HepG2 (cell line): Measurements from ENCODE around the gene LRRN4CL. TPM values are rescaled to one million over a fixed set of nuclear protein-coding genes. Genes with fewer than 3 reads are reported as not detected.

Source experiments
- ARNT2 ChIP-seq: sonication (generic); formaldehyde crosslinking; IDR thresholded peaks from 2 replicates; pipeline ENCODE4 v1.8.0; 2022; ENCODE audit warnings: mild to moderate bottlenecking, low read depth, missing genetic modification reagents, moderate library complexity
- ETV6 ChIP-seq: sonication (generic); formaldehyde crosslinking; conservative IDR thresholded peaks from 2 replicates; pipeline ENCODE4 v1.4.0; 2020; ENCODE audit warnings: missing genetic modification reagents
- MATR3 ChIP-seq: sonication (generic); formaldehyde crosslinking; IDR thresholded peaks from 2 replicates; pipeline ENCODE4 v1.4.0; 2020; ENCODE audit warnings: missing genetic modification reagents
- MZF1 ChIP-seq: sonication (generic); formaldehyde crosslinking; IDR thresholded peaks from 2 replicates; pipeline ENCODE4 v1.8.1; 2023; ENCODE audit warnings: mild to moderate bottlenecking, missing genetic modification reagents, borderline replicate concordance
- NCOA1 ChIP-seq: sonication (generic); formaldehyde crosslinking; IDR thresholded peaks from 2 replicates; pipeline ENCODE4 v1.9.0; 2021; ENCODE audit warnings: missing genetic modification reagents
- PHF20 ChIP-seq: sonication (generic); formaldehyde crosslinking; IDR thresholded peaks from 2 replicates; pipeline ENCODE4 v1.5.0; 2020; ENCODE audit warnings: mild to moderate bottlenecking, missing genetic modification reagents
- POLR2A ChIP-seq, 2 experiments: IDR thresholded peaks; 2 replicates each; pipeline ENCODE4 v1.6.1; 2011; ENCODE audit warnings: low read depth in 2 of 2, low read length in 2 of 2, mild to moderate bottlenecking in 1 of 2, moderate library complexity in 1 of 2; ENCODE audit not compliant: insufficient read depth in 1 of 2
- RAD51 ChIP-seq: fragments of 450-650 bp; IDR thresholded peaks from 2 replicates; pipeline ENCODE4 v1.6.1; 2016; ENCODE audit warnings: borderline replicate concordance
- ZNF3 ChIP-seq: IDR thresholded peaks from 2 replicates; pipeline ENCODE4 v1.7.0; 2017; ENCODE audit warnings: inconsistent platforms
- ZNF350 ChIP-seq: sonication (generic); formaldehyde crosslinking; IDR thresholded peaks from 2 replicates; pipeline ENCODE4 v1.4.0; 2020; ENCODE audit warnings: mild to moderate bottlenecking, low read depth, missing genetic modification reagents, borderline replicate concordance
- ZNF562 ChIP-seq: sonication (generic); formaldehyde crosslinking; IDR thresholded peaks from 2 replicates; pipeline ENCODE4 v1.8.0; 2022; ENCODE audit warnings: missing genetic modification reagents, borderline replicate concordance
- polyA plus RNA-seq, 8 experiments: library from polyadenylated mRNA; depleted of rRNA in 3 of 8; stranded (reverse) in 7 of 8; unstranded in 1 of 8; fragments of >200 nt; fragmentation: Illumina TruSeq in 4 of 8; extraction: Trizol in 4 of 8; gene quantifications; 2 replicates each; pipeline versions ENCODE4 v1.2.1 to v1.2.3, GENCODE V29; 2011 to 2016; ENCODE audit warnings: low read depth in 4 of 8, missing spikeins in 1 of 8, mixed read lengths in 1 of 8; ENCODE audit not compliant: insufficient read depth in 1 of 8
- total RNA-seq, 5 experiments: library from RNA; depleted of rRNA; stranded (reverse); fragments of >200 nt; fragmentation: Illumina TruSeq; extraction: Trizol; gene quantifications; 2 replicates each; pipeline ENCODE4 v1.2.3, GENCODE V29; 2016; ENCODE audit warnings: low read depth in 1 of 5
- TF ChIP-seq, protein P1 (sequence below), 2 experiments: IDR thresholded peaks; 2 replicates each; pipeline ENCODE4 v1.6.1; 2011 to 2012; ENCODE audit warnings: low read length in 2 of 2, borderline replicate concordance in 1 of 2, low read depth in 1 of 2, mild to moderate bottlenecking in 1 of 2, moderate library complexity in 1 of 2
- TF ChIP-seq, protein P2 (sequence below): conservative IDR thresholded peaks from 2 replicates; pipeline ENCODE4 v1.6.1; 2018; ENCODE audit warnings: missing genetic modification reagents
- TF ChIP-seq, protein P3 (sequence below): sonication (generic); formaldehyde crosslinking; IDR thresholded peaks from one replicate; pipeline ENCODE4 v1.5.1; 2020; ENCODE audit warnings: mild to moderate bottlenecking, missing genetic modification reagents; ENCODE audit errors: not compliant biosample characterization

LRRN4CL gene
- total and polyA plus RNA-seq, 2 of the 13 experiments (the other 11 are each of a cell fraction or from before 2014, with no cell fraction given), result 0.11 TPM; not detected in 1

DNA sequence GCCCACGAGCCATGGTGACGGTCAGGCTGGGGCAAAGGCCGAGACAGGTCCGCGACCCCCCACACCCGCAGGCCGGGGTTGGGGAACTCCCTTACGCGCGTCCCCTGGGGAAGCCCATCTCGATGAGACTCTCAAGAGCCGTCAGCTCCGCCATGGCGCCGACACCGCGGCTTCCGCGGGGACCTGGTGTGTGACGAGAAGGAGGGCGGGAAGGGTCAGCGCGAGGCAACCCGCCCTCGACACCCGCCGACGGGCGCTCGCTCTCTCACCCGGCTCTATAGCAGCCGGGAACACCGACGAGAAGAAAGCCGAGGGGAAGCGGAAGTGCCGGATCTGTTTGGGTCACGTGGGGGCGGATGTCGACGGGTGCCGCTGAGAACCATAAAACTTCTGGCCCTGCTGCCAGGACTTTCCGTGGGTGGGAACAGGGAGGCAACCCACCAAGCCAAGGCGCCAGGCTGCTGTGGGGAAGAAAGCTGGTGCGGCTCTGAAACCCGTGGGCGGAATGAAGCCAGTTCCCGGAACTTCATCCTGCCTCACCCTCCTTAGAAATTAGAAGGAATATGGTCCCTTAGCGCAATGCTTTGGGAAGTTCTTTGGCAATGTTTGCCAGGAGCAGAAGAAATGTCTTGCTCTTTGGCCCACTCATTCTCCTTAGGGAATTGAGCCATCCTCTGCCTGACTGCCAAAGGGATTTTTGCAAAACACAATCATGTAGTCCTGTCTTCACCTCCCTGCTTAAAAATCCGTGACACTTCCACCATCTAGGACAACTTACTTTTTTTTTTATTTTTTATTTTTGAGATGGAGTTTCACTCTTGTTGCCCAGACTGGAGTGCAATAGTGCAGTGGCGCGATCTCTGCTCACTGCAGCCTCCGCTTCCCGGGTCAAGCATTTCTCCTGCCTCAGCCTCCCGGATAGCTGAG is 10.3 kb downstream of the LRRN4CL start, which contains the start of gene UBXN1 (continued):
- TF ChIP-seq, protein P1, sequence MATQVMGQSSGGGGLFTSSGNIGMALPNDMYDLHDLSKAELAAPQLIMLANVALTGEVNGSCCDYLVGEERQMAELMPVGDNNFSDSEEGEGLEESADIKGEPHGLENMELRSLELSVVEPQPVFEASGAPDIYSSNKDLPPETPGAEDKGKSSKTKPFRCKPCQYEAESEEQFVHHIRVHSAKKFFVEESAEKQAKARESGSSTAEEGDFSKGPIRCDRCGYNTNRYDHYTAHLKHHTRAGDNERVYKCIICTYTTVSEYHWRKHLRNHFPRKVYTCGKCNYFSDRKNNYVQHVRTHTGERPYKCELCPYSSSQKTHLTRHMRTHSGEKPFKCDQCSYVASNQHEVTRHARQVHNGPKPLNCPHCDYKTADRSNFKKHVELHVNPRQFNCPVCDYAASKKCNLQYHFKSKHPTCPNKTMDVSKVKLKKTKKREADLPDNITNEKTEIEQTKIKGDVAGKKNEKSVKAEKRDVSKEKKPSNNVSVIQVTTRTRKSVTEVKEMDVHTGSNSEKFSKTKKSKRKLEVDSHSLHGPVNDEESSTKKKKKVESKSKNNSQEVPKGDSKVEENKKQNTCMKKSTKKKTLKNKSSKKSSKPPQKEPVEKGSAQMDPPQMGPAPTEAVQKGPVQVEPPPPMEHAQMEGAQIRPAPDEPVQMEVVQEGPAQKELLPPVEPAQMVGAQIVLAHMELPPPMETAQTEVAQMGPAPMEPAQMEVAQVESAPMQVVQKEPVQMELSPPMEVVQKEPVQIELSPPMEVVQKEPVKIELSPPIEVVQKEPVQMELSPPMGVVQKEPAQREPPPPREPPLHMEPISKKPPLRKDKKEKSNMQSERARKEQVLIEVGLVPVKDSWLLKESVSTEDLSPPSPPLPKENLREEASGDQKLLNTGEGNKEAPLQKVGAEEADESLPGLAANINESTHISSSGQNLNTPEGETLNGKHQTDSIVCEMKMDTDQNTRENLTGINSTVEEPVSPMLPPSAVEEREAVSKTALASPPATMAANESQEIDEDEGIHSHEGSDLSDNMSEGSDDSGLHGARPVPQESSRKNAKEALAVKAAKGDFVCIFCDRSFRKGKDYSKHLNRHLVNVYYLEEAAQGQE (IDR thresholded peaks at IDR 0.05; ENCODE audit: borderline replicate concordance in 1 of 2, low read depth in 1 of 2, low read length in 2 of 2), result peak in 1 of 2 experiments; percentile 51; a peak in 1 of 4 replicates
- TF ChIP-seq, protein P2, sequence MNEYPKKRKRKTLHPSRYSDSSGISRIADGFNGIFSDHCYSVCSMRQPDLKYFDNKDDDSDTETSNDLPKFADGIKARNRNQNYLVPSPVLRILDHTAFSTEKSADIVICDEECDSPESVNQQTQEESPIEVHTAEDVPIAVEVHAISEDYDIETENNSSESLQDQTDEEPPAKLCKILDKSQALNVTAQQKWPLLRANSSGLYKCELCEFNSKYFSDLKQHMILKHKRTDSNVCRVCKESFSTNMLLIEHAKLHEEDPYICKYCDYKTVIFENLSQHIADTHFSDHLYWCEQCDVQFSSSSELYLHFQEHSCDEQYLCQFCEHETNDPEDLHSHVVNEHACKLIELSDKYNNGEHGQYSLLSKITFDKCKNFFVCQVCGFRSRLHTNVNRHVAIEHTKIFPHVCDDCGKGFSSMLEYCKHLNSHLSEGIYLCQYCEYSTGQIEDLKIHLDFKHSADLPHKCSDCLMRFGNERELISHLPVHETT (CRISPR knock-in tag), result no peak
- peak; percentile 58; the same call in 1 of the 2 replicates for TF ChIP-seq ARNT2 (CRISPR knock-in tag)
- peak; percentile 87; the same call in 1 of the 2 replicates for TF ChIP-seq ZNF350 (CRISPR knock-in tag)
- peak; percentile 97 for TF ChIP-seq PHF20 (CRISPR knock-in tag)
- TF ChIP-seq ZNF562 (CRISPR knock-in tag), result no peak
- TF ChIP-seq ETV6 (CRISPR knock-in tag), result peak; percentile 90; the same call in 1 of the 2 replicates
- TF ChIP-seq RAD51, result peak; percentile 87
- no peak for TF ChIP-seq MZF1 (CRISPR knock-in tag)
- no peak for TF ChIP-seq MATR3
- no peak for TF ChIP-seq NCOA1 (CRISPR knock-in tag)
- peak; percentile 72 to 79 for TF ChIP-seq POLR2A (IDR thresholded peaks at IDR 0.05; ENCODE audit: insufficient read depth in 1 of 2, low read depth in 2 of 2, low read length in 2 of 2)
- TF ChIP-seq, protein P3, sequence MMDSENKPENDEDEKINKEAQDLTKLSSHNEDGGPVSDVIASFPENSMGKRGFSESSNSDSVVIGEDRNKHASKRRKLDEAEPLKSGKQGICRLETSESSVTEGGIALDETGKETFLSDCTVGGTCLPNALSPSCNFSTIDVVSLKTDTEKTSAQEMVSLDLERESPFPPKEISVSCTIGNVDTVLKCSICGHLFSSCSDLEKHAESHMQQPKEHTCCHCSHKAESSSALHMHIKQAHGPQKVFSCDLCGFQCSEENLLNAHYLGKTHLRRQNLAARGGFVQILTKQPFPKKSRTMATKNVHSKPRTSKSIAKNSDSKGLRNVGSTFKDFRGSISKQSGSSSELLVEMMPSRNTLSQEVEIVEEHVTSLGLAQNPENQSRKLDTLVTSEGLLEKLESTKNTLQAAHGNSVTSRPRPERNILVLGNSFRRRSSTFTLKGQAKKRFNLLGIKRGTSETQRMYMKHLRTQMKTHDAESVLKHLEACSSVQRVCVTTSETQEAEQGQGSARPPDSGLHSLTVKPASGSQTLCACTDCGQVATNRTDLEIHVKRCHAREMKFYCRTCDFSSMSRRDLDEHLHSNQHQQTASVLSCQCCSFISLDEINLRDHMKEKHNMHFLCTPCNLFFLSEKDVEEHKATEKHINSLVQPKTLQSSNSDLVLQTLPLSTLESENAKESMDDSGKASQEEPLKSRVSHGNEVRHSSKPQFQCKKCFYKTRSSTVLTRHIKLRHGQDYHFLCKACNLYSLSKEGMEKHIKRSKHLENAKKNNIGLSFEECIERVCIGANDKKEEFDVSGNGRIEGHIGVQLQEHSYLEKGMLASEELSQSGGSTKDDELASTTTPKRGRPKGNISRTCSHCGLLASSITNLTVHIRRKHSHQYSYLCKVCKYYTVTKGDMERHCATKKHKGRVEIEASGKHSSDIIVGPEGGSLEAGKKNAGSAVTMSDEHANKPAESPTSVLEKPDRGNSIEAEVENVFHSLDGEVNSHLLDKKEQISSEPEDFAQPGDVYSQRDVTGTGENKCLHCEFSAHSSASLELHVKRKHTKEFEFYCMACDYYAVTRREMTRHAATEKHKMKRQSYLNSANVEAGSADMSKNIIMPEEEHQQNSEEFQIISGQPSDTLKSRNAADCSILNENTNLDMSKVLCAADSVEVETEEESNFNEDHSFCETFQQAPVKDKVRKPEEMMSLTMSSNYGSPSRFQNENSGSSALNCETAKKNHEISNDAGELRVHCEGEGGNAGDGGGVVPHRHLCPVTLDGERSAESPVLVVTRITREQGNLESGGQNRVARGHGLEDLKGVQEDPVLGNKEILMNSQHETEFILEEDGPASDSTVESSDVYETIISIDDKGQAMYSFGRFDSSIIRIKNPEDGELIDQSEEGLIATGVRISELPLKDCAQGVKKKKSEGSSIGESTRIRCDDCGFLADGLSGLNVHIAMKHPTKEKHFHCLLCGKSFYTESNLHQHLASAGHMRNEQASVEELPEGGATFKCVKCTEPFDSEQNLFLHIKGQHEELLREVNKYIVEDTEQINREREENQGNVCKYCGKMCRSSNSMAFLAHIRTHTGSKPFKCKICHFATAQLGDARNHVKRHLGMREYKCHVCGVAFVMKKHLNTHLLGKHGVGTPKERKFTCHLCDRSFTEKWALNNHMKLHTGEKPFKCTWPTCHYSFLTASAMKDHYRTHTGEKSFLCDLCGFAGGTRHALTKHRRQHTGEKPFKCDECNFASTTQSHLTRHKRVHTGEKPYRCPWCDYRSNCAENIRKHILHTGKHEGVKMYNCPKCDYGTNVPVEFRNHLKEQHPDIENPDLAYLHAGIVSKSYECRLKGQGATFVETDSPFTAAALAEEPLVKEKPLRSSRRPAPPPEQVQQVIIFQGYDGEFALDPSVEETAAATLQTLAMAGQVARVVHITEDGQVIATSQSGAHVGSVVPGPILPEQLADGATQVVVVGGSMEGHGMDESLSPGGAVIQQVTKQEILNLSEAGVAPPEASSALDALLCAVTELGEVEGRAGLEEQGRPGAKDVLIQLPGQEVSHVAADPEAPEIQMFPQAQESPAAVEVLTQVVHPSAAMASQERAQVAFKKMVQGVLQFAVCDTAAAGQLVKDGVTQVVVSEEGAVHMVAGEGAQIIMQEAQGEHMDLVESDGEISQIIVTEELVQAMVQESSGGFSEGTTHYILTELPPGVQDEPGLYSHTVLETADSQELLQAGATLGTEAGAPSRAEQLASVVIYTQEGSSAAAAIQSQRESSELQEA, result no peak
- TF ChIP-seq ZNF3 (CRISPR knock-in tag), result no peak
